Chondrocyte (in vitro differentiated cells): ENCODE measurements around the gene UNK. TPM values are rescaled to one million over a fixed set of nuclear protein-coding genes. Genes with fewer than 3 reads are reported as not detected.
A peak's percentile ranks its signal among the peaks of the same experiment; 100 is the strongest.

Experiments used
- DNase-seq: peaks from one replicate; pipeline ENCODE4 v3.0.0; 2021; ENCODE audit warnings: mixed read lengths, low spot score
- H3K27ac Mint-ChIP-seq: one replicate; pipeline ENCODE4 v1.8.0; 2021; ENCODE audit warnings: mild to moderate bottlenecking, moderate library complexity, mixed read lengths; ENCODE audit not compliant: unreplicated experiment
- H3K27me3 Mint-ChIP-seq: 2 replicates; pipeline ENCODE4 v1.8.0; 2021; ENCODE audit warnings: low read depth, mixed read lengths
- H3K36me3 Mint-ChIP-seq: 2 replicates; pipeline ENCODE4 v1.8.0; 2021; ENCODE audit warnings: low read depth, mixed read lengths
- H3K4me1 Mint-ChIP-seq: 2 replicates; pipeline ENCODE4 v1.8.0; 2021; ENCODE audit warnings: low read depth, mild to moderate bottlenecking, mixed read lengths
- H3K4me3 Mint-ChIP-seq: one replicate; pipeline ENCODE4 v1.8.0; 2021; ENCODE audit warnings: mild to moderate bottlenecking, moderate library complexity, mixed read lengths; ENCODE audit not compliant: unreplicated experiment
- H3K9me3 Mint-ChIP-seq: 2 replicates; pipeline ENCODE4 v1.8.0; 2021; ENCODE audit warnings: low read depth, mixed read lengths
- CTCF ChIP-seq: fragments of 200-600 bp; sonication (generic); IDR thresholded peaks from 2 replicates; pipeline ENCODE4 v1.5.0; 2021; ENCODE audit warnings: antibody characterized with exemption, mild to moderate bottlenecking, moderate library complexity
- total RNA-seq: library from RNA; stranded (reverse); gene quantifications from 3 replicates; pipeline ENCODE4 v1.2.1, GENCODE V29; 2021

UNK gene
- total RNA-seq, 1 donor from 2014 or later: 21.0 TPM

- TF ChIP-seq CTCF: no peak
- Mint-ChIP-seq H3K36me3 (peaks cover 5% of the 10 kb centered on the region), H3K4me3 (no peak overlapping the region), H3K9me3 (no peaks in the 10 kb centered on the region), H3K27ac (no peak overlapping the region), H3K27me3 (no peaks in the 10 kb centered on the region), H3K4me1 (peaks cover 23% of the 10 kb centered on the region)
- peak; percentile 73 for DNase-seq
These were observed 28.7 kb downstream of the UNK start for GRCh38 chr17:75813081-75814020.

GRCh38 chr17:75814021-75814395, 29.4 kb downstream of the UNK start:
- Mint-ChIP-seq H3K9me3 (no peaks in the 10 kb centered on the region), H3K27ac (no peak overlapping the region), H3K4me1 (peaks cover 17% of the 10 kb centered on the region), H3K4me3 (no peak overlapping the region), H3K36me3 (peaks cover 9% of the 10 kb centered on the region), H3K27me3 (no peaks in the 10 kb centered on the region)
- TF ChIP-seq CTCF: no peak
- no peak for DNase-seq

- Mint-ChIP-seq H3K27ac (peak overlapping the region; percentile 70), H3K27me3 (no peaks in the 10 kb centered on the region), H3K4me1 (peaks cover 9% of the 10 kb centered on the region), H3K4me3 (no peak overlapping the region), H3K9me3 (no peaks in the 10 kb centered on the region), H3K36me3 (peaks cover 17% of the 10 kb centered on the region)
- TF ChIP-seq CTCF: no peak
- no peak for DNase-seq
These were observed 30.3 kb downstream of the UNK start for GRCh38 chr17:75814900-75815373.

GRCh38 chr17:75815399-75815798, 30.8 kb downstream of the UNK start:
- Mint-ChIP-seq H3K4me1 (peaks cover 9% of the 10 kb centered on the region), H3K36me3 (peaks cover 17% of the 10 kb centered on the region), H3K4me3 (no peak overlapping the region), H3K9me3 (no peaks in the 10 kb centered on the region), H3K27ac (peak overlapping the region; percentile 70), H3K27me3 (no peaks in the 10 kb centered on the region)
- DNase-seq: no peak
- no peak for TF ChIP-seq CTCF

GRCh38 chr17:75816693-75817092, 32.1 kb downstream of the UNK start:
- H3K27me3 Mint-ChIP-seq: no peaks in the 10 kb centered on the region
- peaks cover 9% of the 10 kb centered on the region for H3K4me1 Mint-ChIP-seq
- peaks cover 20% of the 10 kb centered on the region for H3K36me3 Mint-ChIP-seq
- peak; percentile 91 for DNase-seq
- no peak for TF ChIP-seq CTCF
- H3K9me3 Mint-ChIP-seq: no peaks in the 10 kb centered on the region
- H3K4me3 Mint-ChIP-seq: no peak overlapping the region
- no peak overlapping the region for H3K27ac Mint-ChIP-seq
